22Rv1 (cell line): ENCODE data around the gene METTL15.

Experiments used
- ZFX ChIP-seq: fragments of 450-650 bp; IDR thresholded peaks from 2 replicates; pipeline ENCODE4 v1.6.1; 2017; ENCODE audit warnings: antibody characterized with exemption, borderline replicate concordance
- TF ChIP-seq, protein P1 (sequence below): fragments of 450-650 bp; IDR thresholded peaks from 2 replicates; pipeline ENCODE4 v1.5.1; 2017; ENCODE audit warnings: mild to moderate bottlenecking

DNA sequence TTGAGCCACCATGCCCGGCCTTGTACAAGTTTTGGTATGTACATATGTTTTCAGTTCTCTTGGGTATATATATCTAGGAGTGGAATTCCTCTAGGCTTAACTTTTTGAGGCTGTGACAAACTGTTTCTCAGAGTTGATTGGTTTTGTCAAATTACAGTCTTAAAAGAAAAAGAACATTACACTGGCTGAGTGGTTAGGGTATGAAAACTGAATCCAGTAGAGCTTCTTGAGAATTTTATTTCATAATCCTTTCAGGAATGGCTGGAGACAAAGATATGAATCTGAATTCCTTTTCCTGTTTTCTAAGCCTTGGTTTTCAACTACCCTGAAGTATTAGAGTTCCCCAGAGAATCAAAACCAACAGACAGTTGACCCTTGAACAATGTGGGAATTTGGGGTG lies 6.5 kb downstream of the METTL15 start:
- TF ChIP-seq, protein P1, sequence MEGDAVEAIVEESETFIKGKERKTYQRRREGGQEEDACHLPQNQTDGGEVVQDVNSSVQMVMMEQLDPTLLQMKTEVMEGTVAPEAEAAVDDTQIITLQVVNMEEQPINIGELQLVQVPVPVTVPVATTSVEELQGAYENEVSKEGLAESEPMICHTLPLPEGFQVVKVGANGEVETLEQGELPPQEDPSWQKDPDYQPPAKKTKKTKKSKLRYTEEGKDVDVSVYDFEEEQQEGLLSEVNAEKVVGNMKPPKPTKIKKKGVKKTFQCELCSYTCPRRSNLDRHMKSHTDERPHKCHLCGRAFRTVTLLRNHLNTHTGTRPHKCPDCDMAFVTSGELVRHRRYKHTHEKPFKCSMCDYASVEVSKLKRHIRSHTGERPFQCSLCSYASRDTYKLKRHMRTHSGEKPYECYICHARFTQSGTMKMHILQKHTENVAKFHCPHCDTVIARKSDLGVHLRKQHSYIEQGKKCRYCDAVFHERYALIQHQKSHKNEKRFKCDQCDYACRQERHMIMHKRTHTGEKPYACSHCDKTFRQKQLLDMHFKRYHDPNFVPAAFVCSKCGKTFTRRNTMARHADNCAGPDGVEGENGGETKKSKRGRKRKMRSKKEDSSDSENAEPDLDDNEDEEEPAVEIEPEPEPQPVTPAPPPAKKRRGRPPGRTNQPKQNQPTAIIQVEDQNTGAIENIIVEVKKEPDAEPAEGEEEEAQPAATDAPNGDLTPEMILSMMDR: no peak
- TF ChIP-seq ZFX: no peak
